ENCODE measurements around the gene DGKG. TPM values are rescaled to one million over a fixed set of nuclear protein-coding genes. Genes with fewer than 3 reads are reported as not detected.

The DGKG gene
- total RNA-seq, 2 donors from 2014 or later, result 0.34 to 5.5 TPM

- Mint-ChIP-seq H3K36me3 (no peaks in the 10 kb centered on the region), H3K27ac (no peak overlapping the region), H3K9me3 (no peaks in the 10 kb centered on the region)
- DNase-seq (ENCODE audit: low spot score in 2 of 2), result peak in 1 of 2 donors; percentile 31
- ATAC-seq, result no peak
Observed at GRCh38 chr3:186307594-186308221, 54.3 kb downstream of the DGKG start.

- Mint-ChIP-seq H3K36me3 (no peaks in the 10 kb centered on the region), H3K9me3 (no peaks in the 10 kb centered on the region), H3K27ac (no peak overlapping the region)
- no peak for DNase-seq (ENCODE audit: low spot score in 2 of 2)
- ATAC-seq, result no peak
Observed at GRCh38 chr3:186305286-186305685, 56.7 kb downstream of the DGKG start.

GRCh38 chr3:186303965-186304364 is 58.1 kb downstream of the DGKG start:
- H3K27ac Mint-ChIP-seq, result no peak overlapping the region
- no peak for ATAC-seq
- H3K36me3 Mint-ChIP-seq, result no peaks in the 10 kb centered on the region
- H3K9me3 Mint-ChIP-seq, result no peaks in the 10 kb centered on the region
- DNase-seq (ENCODE audit: low spot score in 2 of 2), result no peak

GRCh38 chr3:186299327-186299726 is 62.7 kb downstream of the DGKG start:
- DNase-seq (ENCODE audit: low spot score in 2 of 2), result no peak
- H3K36me3 Mint-ChIP-seq, result no peaks in the 10 kb centered on the region
- ATAC-seq, result no peak
- H3K9me3 Mint-ChIP-seq, result no peaks in the 10 kb centered on the region
- H3K27ac Mint-ChIP-seq, result no peak overlapping the region

- ATAC-seq (no peak), DNase-seq (ENCODE audit: low spot score in 2 of 2) (no peak)
- Mint-ChIP-seq H3K27ac (no peak overlapping the region), H3K9me3 (no peaks in the 10 kb centered on the region), H3K36me3 (no peaks in the 10 kb centered on the region)
Observed at GRCh38 chr3:186298876-186299275, 63.2 kb downstream of the DGKG start.

- Mint-ChIP-seq H3K27ac (no peak overlapping the region), H3K9me3 (no peaks in the 10 kb centered on the region), H3K36me3 (no peaks in the 10 kb centered on the region)
- DNase-seq (ENCODE audit: low spot score in 2 of 2) (no peak), ATAC-seq (no peak)
Observed at GRCh38 chr3:186290796-186291195, 71.2 kb downstream of the DGKG start.

- no peaks in the 10 kb centered on the region for H3K36me3 Mint-ChIP-seq
Observed at GRCh38 chr3:186287711-186288110, 74.3 kb downstream of the DGKG start.

GRCh38 chr3:186286114-186286513 is 75.9 kb downstream of the DGKG start:
- Mint-ChIP-seq H3K36me3 (no peaks in the 10 kb centered on the region), H3K9me3 (no peaks in the 10 kb centered on the region), H3K27ac (no peak overlapping the region)
- DNase-seq (ENCODE audit: low spot score in 2 of 2) (no peak), ATAC-seq (no peak)

More at GRCh38 chr3:186287711-186288110, 74.3 kb downstream of the DGKG start:
- ATAC-seq (no peak), DNase-seq (ENCODE audit: low spot score in 2 of 2) (no peak)
- no peak overlapping the region for H3K27ac Mint-ChIP-seq
- H3K9me3 Mint-ChIP-seq, result no peaks in the 10 kb centered on the region

GRCh38 chr3:186284661-186285060 is 77.4 kb downstream of the DGKG start:
- DNase-seq (ENCODE audit: low spot score in 2 of 2), result no peak
- no peak for ATAC-seq
- no peaks in the 10 kb centered on the region for H3K36me3 Mint-ChIP-seq
- no peaks in the 10 kb centered on the region for H3K9me3 Mint-ChIP-seq
- no peak overlapping the region for H3K27ac Mint-ChIP-seq

GRCh38 chr3:186284349-186284652 is 77.7 kb downstream of the DGKG start:
- no peak overlapping the region for H3K27ac Mint-ChIP-seq
- DNase-seq (ENCODE audit: low spot score in 2 of 2) (no peak), ATAC-seq (no peak)
- no peaks in the 10 kb centered on the region for H3K9me3 Mint-ChIP-seq
- no peaks in the 10 kb centered on the region for H3K36me3 Mint-ChIP-seq

GRCh38 chr3:186283651-186284348 is 78.2 kb downstream of the DGKG start:
- no peak for ATAC-seq
- peak overlapping the region in 1 of 2 donors; percentile 25 for H3K27ac Mint-ChIP-seq
- DNase-seq (ENCODE audit: low spot score in 2 of 2), result no peak
- no peaks in the 10 kb centered on the region for H3K36me3 Mint-ChIP-seq
- no peaks in the 10 kb centered on the region for H3K9me3 Mint-ChIP-seq

- DNase-seq (ENCODE audit: low spot score in 2 of 2), result no peak
- Mint-ChIP-seq H3K27ac (no peak overlapping the region), H3K9me3 (no peaks in the 10 kb centered on the region), H3K36me3 (no peaks in the 10 kb centered on the region)
- no peak for ATAC-seq
Observed at GRCh38 chr3:186283096-186283495, 78.9 kb downstream of the DGKG start.

GRCh38 chr3:186281176-186281575 is 80.9 kb downstream of the DGKG start:
- no peaks in the 10 kb centered on the region for H3K36me3 Mint-ChIP-seq
- no peak for ATAC-seq

GRCh38 chr3:186280737-186281136 is 81.3 kb downstream of the DGKG start:
- Mint-ChIP-seq H3K36me3 (no peaks in the 10 kb centered on the region), H3K27ac (no peak overlapping the region), H3K9me3 (no peaks in the 10 kb centered on the region)
- DNase-seq (ENCODE audit: low spot score in 2 of 2) (no peak), ATAC-seq (no peak)

More at GRCh38 chr3:186281176-186281575, 80.9 kb downstream of the DGKG start:
- Mint-ChIP-seq H3K27ac (no peak overlapping the region), H3K9me3 (no peaks in the 10 kb centered on the region)
- no peak for DNase-seq (ENCODE audit: low spot score in 2 of 2)

- no peaks in the 10 kb centered on the region for H3K9me3 Mint-ChIP-seq
- no peak for DNase-seq (ENCODE audit: low spot score in 2 of 2)
Observed at GRCh38 chr3:186277268-186277909, 84.6 kb downstream of the DGKG start.

GRCh38 chr3:186275436-186275835 is 86.6 kb downstream of the DGKG start:
- DNase-seq (ENCODE audit: low spot score in 2 of 2) (no peak), ATAC-seq (no peak)
- no peaks in the 10 kb centered on the region for H3K36me3 Mint-ChIP-seq
- H3K9me3 Mint-ChIP-seq, result no peaks in the 10 kb centered on the region
- no peak overlapping the region for H3K27ac Mint-ChIP-seq

More at GRCh38 chr3:186277268-186277909, 84.6 kb downstream of the DGKG start:
- Mint-ChIP-seq H3K36me3 (no peaks in the 10 kb centered on the region), H3K27ac (no peak overlapping the region)
- ATAC-seq, result no peak

- H3K27ac Mint-ChIP-seq, result no peak overlapping the region
- no peaks in the 10 kb centered on the region for H3K36me3 Mint-ChIP-seq
- no peaks in the 10 kb centered on the region for H3K9me3 Mint-ChIP-seq
- no peak for DNase-seq (ENCODE audit: low spot score in 2 of 2)
- no peak for ATAC-seq
Observed at GRCh38 chr3:186273586-186273985, 88.4 kb downstream of the DGKG start.

- no peaks in the 10 kb centered on the region for H3K9me3 Mint-ChIP-seq
- H3K27ac Mint-ChIP-seq, result no peak overlapping the region
- DNase-seq (ENCODE audit: low spot score in 2 of 2) (no peak), ATAC-seq (no peak)
- H3K36me3 Mint-ChIP-seq, result no peaks in the 10 kb centered on the region
Observed at GRCh38 chr3:186270701-186271100, 91.3 kb downstream of the DGKG start.
